ENCODE measurements around the gene FICD.

DNA sequence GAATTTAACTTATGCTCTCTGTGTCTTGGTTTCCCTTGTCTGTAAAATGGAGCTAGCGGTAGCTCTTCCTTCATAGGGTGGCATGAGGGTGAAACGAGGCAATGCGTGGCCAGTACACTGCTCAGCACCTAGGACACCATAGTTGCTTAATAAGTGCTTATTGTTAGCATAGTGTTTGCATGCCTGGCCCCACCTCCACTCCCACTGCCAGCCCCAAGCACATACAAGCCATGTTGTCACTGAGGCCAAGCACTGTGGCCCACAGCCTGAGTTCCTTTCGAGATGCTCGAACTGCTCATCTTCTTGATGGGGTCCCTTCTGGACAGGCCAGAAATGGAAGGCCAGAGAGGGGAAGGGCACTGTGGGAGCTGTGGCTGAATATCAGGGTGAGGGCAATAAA is 839 bp downstream of the FICD start:
- TF ChIP-seq SUZ12 (IDR thresholded peaks at IDR 0.05; ENCODE audit: extremely low read depth, insufficient read depth, insufficient read length) (no peak), YY1 (IDR thresholded peaks at IDR 0.05; ENCODE audit: insufficient read depth, insufficient read length) (no peak), ZNF274 (IDR thresholded peaks at IDR 0.05; ENCODE audit: low read depth, low read length) (no peak)
